ENCODE measurements around the gene GRK1. TPM values are rescaled to one million over a fixed set of nuclear protein-coding genes. Genes with fewer than 3 reads are reported as not detected.

GRK1 gene
- total and polyA plus RNA-seq, 2 of the 8 experiments (the other 6 are each of a cell fraction or from before 2014, with no cell fraction given): 0.12 TPM; not detected in 1

DNA sequence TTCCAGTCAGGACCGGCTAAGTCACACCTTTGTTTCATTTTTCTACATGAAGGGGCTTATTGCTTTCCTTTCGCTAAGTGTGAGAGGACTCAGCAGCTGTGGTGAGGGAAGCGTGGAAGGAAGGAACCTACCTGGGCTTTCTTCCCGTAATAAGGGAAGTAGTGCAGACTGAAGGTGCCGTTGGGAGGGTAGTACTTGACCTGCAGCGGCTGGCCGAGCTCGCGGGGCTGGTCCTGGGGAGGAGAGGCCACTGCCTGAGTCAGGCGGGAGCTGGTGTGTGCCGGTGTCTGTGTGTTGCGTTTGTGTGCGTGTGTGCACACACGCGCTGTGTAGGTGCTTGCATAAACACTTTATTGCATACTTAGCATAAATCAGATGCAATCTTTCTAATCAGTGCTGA lies 16.7 kb upstream of the GRK1 start:
- Histone ChIP-seq H3K4me1 (replicated peaks in 1 of 4; ENCODE audit: control insufficient read depth in 3 of 4, insufficient read depth in 4 of 4, low read length in 3 of 4) (no peaks in the 10 kb centered on the region), H2BK20ac (ENCODE audit: low read length) (no peak overlapping the region), H3K79me1 (ENCODE audit: low read depth, low read length) (no peaks in the 10 kb centered on the region), H3K79me2 (ENCODE audit: control insufficient read depth in 1 of 2, insufficient read depth in 2 of 2, low read length in 2 of 2) (no peaks in the 10 kb centered on the region), H3K36me3 (ENCODE audit: control insufficient read depth in 2 of 4, insufficient read depth in 4 of 4, low read length in 3 of 4) (no peaks in the 10 kb centered on the region), H2AFZ (ENCODE audit: low read length) (no peak overlapping the region), H4K8ac (ENCODE audit: extremely low read depth, insufficient read depth, low read length) (no peak overlapping the region), H3K9me3 (ENCODE audit: insufficient read depth in 2 of 2, low read depth in 1 of 2, low read length in 1 of 2) (peaks cover 4 to 14% of the 10 kb centered on the region in 2 experiments; a peak in 3 of 4 replicates), H3K4me2 (ENCODE audit: insufficient read depth in 1 of 2, low read depth in 2 of 2, low read length in 2 of 2) (no peak overlapping the region), H3K4me3 (ENCODE audit: extremely low read depth in 1 of 4, insufficient read depth in 2 of 4, low read depth in 3 of 4, low read length in 4 of 4) (no peak overlapping the region), H3K23ac (ENCODE audit: insufficient read length) (no peak overlapping the region), H2BK5ac (ENCODE audit: low read depth, low read length) (no peak overlapping the region), H3K9ac (replicated peaks in 1 of 4; ENCODE audit: extremely low read depth in 1 of 4, low read depth in 3 of 4, low read length in 3 of 4) (no peak overlapping the region), H3K27ac (ENCODE audit: low read depth, low read length) (no peak overlapping the region), H2BK120ac (replicated peaks; ENCODE audit: low read depth, low read length) (no peak overlapping the region), H2BK15ac (ENCODE audit: low read length) (no peak overlapping the region), H4K91ac (replicated peaks; ENCODE audit: insufficient read length, low read length) (no peak overlapping the region), H3K56ac (replicated peaks; ENCODE audit: insufficient read length, low read depth, low read length) (no peak overlapping the region), H2AK5ac (ENCODE audit: low read depth, low read length) (no peak overlapping the region), H3K4ac (replicated peaks; ENCODE audit: insufficient read length, low read depth, low read length) (no peak overlapping the region), H3K23me2 (ENCODE audit: low read depth, low read length) (no peaks in the 10 kb centered on the region), H2BK12ac (ENCODE audit: low read depth, low read length) (no peak overlapping the region), H3K14ac (ENCODE audit: insufficient read length) (no peak overlapping the region), H3K18ac (ENCODE audit: extremely low read depth, low read length) (no peak overlapping the region), H3K27me3 (replicated peaks in 1 of 4; ENCODE audit: control insufficient read depth in 3 of 4, extremely low read depth in 1 of 4, insufficient read depth in 3 of 4, low read length in 3 of 4) (no peaks in the 10 kb centered on the region), H4K5ac (ENCODE audit: insufficient read length, low read depth, low read length) (no peak overlapping the region), H4K20me1 (replicated peaks in 1 of 2; ENCODE audit: control insufficient read depth in 1 of 2, insufficient read depth in 2 of 2, low read length in 2 of 2) (no peaks in the 10 kb centered on the region)
- TF ChIP-seq NRF1 (IDR thresholded peaks at IDR 0.05; ENCODE audit: low read depth, low read length) (no peak), SIN3A (conservative IDR thresholded peaks at IDR 0.05 in 1 of 2, IDR thresholded peaks at IDR 0.05 in 1 of 2; ENCODE audit: low read depth in 1 of 2, low read length in 2 of 2) (no peak), E2F6 (IDR thresholded peaks at IDR 0.05) (no peak), SAP30 (IDR thresholded peaks at IDR 0.05; ENCODE audit: insufficient read depth, insufficient replicate concordance, low read length) (no peak), HDAC2 (IDR thresholded peaks at IDR 0.05; ENCODE audit: borderline replicate concordance in 1 of 2, low read depth in 2 of 2, low read length in 2 of 2) (no peak)
- CTCF ChIA-PET (ENCODE audit: partially characterized antibody): interaction anchor here (0.9 to 2.6 kb wide), 6 partner anchors 11 to 608 kb away, joined by 3 to 9 read pairs (median 4); partner anchors contain the start of gene GRK1
- FAIRE-seq: no peak
- DNase-seq (ENCODE audit: low read depth in 1 of 2, low spot score in 2 of 2): no peak
- POLR2A ChIA-PET (ENCODE audit: partially characterized antibody): interaction anchor here (0.8 to 1.7 kb wide), 2 partner anchors 7 to 11 kb away, joined by 3 read pairs; no protein-coding TSS in a partner anchor
- 90% methylated on average over 15 of the region's 15 CpGs; no CpG with 5 or more reads in 1 of the 2 experiments for WGBS, 2 experiments (ENCODE audit: extremely low coverage in 1 of 2, insufficient coverage in 1 of 2, insufficient read length in 1 of 2, insufficient replicate concordance in 2 of 2, low coverage in 1 of 2, low lambda C conversion rate in 2 of 2, missing lambda C conversion rate in 1 of 2)
